Transverse colon (tissue), 3 donors: ENCODE data around the gene LHFPL3.

Experiments
- CTCF ChIP-seq, 5 experiments: fragments of 200-600 bp in 3 of 5; fragments of 450-650 bp in 2 of 5; sonication (generic) in 3 of 5; IDR thresholded peaks; 1 replicate in 2 of 5; 2 replicates in 3 of 5; pipeline ENCODE4 v1.5.1; 2016 to 2017; ENCODE audit warnings: antibody characterized with exemption in 5 of 5, inconsistent platforms in 3 of 5, mild to moderate bottlenecking in 2 of 5, moderate library complexity in 1 of 5
- EP300 ChIP-seq: sonication (generic); formaldehyde crosslinking; IDR thresholded peaks from one replicate; pipeline ENCODE4 v1.6.1; 2017; ENCODE audit warnings: antibody characterized with exemption, low read depth
- POLR2A ChIP-seq: fragments of 450-650 bp; IDR thresholded peaks from one replicate; pipeline ENCODE4 v1.6.1; 2016; ENCODE audit warnings: antibody characterized with exemption, mild to moderate bottlenecking, moderate library complexity

- no peak for TF ChIP-seq EP300
- TF ChIP-seq CTCF (IDR thresholded peaks at IDR 0.05), result no peak
- no peak for TF ChIP-seq POLR2A
Observed at GRCh38 chr7:104655592-104655991, 327.2 kb downstream of the LHFPL3 start.
